Mammary epithelial cell (primary cell): ENCODE data around the gene MT1M.

Source experiments
- EZH2 ChIP-seq: IDR thresholded peaks from 2 replicates; pipeline ENCODE4 v1.6.1; 2012; ENCODE audit warnings: low read length, inconsistent platforms, borderline replicate concordance
- TF ChIP-seq, protein P1 (sequence below), 2 donors: IDR thresholded peaks in 1 of 2; conservative IDR thresholded peaks in 1 of 2; 2 replicates each; pipeline ENCODE4 v1.5.1; 2011 to 2012; ENCODE audit warnings: inconsistent platforms in 2 of 2, low read length in 2 of 2, mild to moderate bottlenecking in 2 of 2, control low read depth in 1 of 2, low read depth in 1 of 2; ENCODE audit not compliant: insufficient read depth in 1 of 2; ENCODE audit errors: extremely low read depth in 1 of 2

- no peak for TF ChIP-seq EZH2
- TF ChIP-seq, protein P1, sequence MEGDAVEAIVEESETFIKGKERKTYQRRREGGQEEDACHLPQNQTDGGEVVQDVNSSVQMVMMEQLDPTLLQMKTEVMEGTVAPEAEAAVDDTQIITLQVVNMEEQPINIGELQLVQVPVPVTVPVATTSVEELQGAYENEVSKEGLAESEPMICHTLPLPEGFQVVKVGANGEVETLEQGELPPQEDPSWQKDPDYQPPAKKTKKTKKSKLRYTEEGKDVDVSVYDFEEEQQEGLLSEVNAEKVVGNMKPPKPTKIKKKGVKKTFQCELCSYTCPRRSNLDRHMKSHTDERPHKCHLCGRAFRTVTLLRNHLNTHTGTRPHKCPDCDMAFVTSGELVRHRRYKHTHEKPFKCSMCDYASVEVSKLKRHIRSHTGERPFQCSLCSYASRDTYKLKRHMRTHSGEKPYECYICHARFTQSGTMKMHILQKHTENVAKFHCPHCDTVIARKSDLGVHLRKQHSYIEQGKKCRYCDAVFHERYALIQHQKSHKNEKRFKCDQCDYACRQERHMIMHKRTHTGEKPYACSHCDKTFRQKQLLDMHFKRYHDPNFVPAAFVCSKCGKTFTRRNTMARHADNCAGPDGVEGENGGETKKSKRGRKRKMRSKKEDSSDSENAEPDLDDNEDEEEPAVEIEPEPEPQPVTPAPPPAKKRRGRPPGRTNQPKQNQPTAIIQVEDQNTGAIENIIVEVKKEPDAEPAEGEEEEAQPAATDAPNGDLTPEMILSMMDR (conservative IDR thresholded peaks at IDR 0.05 in 1 of 2, IDR thresholded peaks at IDR 0.05 in 1 of 2; ENCODE audit: extremely low read depth in 1 of 2, insufficient read depth in 1 of 2, low read depth in 1 of 2, low read length in 2 of 2): no peak
These were observed 43.7 kb upstream of the MT1M start for GRCh38 chr16:56588781-56589140.
